Measurements from ENCODE around the gene FAM222B.

DNA sequence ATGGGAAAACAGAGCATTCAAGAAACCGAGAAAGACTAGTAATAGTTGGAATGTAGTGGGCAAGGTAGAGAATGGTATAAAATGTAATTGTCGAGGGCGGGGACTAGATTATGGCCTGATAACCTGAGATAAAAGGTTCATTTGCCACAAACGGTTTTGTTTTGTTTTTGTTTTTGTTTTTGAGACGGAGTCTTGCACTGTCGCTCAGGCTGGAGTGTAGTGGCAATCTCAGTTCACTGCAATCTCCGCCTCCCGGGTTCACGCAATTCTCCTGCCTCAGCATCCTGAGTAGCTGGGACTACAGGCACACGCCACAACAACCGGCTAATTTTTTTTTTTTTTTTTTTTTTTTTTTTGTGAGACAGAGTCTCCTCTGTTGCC lies 112.7 kb downstream of the FAM222B start:
- TF ChIP-seq, protein P1, sequence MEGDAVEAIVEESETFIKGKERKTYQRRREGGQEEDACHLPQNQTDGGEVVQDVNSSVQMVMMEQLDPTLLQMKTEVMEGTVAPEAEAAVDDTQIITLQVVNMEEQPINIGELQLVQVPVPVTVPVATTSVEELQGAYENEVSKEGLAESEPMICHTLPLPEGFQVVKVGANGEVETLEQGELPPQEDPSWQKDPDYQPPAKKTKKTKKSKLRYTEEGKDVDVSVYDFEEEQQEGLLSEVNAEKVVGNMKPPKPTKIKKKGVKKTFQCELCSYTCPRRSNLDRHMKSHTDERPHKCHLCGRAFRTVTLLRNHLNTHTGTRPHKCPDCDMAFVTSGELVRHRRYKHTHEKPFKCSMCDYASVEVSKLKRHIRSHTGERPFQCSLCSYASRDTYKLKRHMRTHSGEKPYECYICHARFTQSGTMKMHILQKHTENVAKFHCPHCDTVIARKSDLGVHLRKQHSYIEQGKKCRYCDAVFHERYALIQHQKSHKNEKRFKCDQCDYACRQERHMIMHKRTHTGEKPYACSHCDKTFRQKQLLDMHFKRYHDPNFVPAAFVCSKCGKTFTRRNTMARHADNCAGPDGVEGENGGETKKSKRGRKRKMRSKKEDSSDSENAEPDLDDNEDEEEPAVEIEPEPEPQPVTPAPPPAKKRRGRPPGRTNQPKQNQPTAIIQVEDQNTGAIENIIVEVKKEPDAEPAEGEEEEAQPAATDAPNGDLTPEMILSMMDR (IDR thresholded peaks at IDR 0.05): no peak
- TF ChIP-seq POLR2AphosphoS5 (IDR thresholded peaks at IDR 0.05): no peak
